GM23338 (cell line): Measurements from ENCODE around the gene ASIC3. TPM values are rescaled to one million over a fixed set of nuclear protein-coding genes. Genes with fewer than 3 reads are reported as not detected.

ENCODE experiments used
- ATAC-seq: fragments of 200-7000 bp; cut with Tn5 transposase; 3 replicates; pipeline ENCODE4 v1.9.1; 2020
- DNase-seq: peaks from one replicate; pipeline ENCODE4 v3.0.0-alpha.2; 2015; ENCODE audit warnings: low spot score
- H2AFZ ChIP-seq: fragments of 200-600 bp; sonication (generic); 2 replicates; pipeline ENCODE4 v1.8.0; 2016; ENCODE audit warnings: antibody characterized with exemption, mild to moderate bottlenecking, moderate library complexity
- H3F3A ChIP-seq: fragments of 200-600 bp; sonication (generic); replicated peaks from 2 replicates; pipeline ENCODE4 v1.8.0; 2017; ENCODE audit warnings: antibody characterized with exemption, mixed run types, low read depth
- H3K27ac ChIP-seq: fragments of 200-600 bp; sonication (generic); 2 replicates; pipeline ENCODE4 v1.6.1; 2016; ENCODE audit warnings: low read depth
- H3K27me3 ChIP-seq: fragments of 200-600 bp; sonication (generic); 2 replicates; pipeline ENCODE4 v1.8.0; 2016; ENCODE audit warnings: mild to moderate bottlenecking, mixed run types, moderate library complexity; ENCODE audit not compliant: insufficient read depth
- H3K36me3 ChIP-seq: fragments of 200-600 bp; sonication (generic); 2 replicates; pipeline ENCODE4 v1.8.0; 2016; ENCODE audit warnings: mild to moderate bottlenecking; ENCODE audit not compliant: insufficient read depth
- H3K4me1 ChIP-seq: fragments of 200-600 bp; sonication (generic); 2 replicates; pipeline ENCODE4 v1.8.0; 2016; ENCODE audit warnings: mild to moderate bottlenecking, moderate library complexity; ENCODE audit not compliant: insufficient read depth
- H3K4me2 ChIP-seq: fragments of 200-600 bp; sonication (generic); 2 replicates; pipeline ENCODE4 v1.7.1; 2017; ENCODE audit warnings: mixed run types
- H3K4me3 ChIP-seq: fragments of 200-600 bp; sonication (generic); 2 replicates; pipeline ENCODE4 v1.6.1; 2016; ENCODE audit warnings: mixed run types
- H3K79me2 ChIP-seq: fragments of 200-600 bp; sonication (generic); replicated peaks from 2 replicates; pipeline ENCODE4 v1.8.0; 2017; ENCODE audit warnings: mild to moderate bottlenecking; ENCODE audit not compliant: insufficient read depth
- H3K9me2 ChIP-seq: fragments of 200-600 bp; sonication (generic); 2 replicates; pipeline ENCODE4 v1.8.0; 2017; ENCODE audit not compliant: insufficient read depth
- H4K20me1 ChIP-seq: fragments of 200-600 bp; sonication (generic); replicated peaks from 2 replicates; pipeline ENCODE4 v1.8.0; 2017; ENCODE audit warnings: mild to moderate bottlenecking; ENCODE audit not compliant: insufficient read depth
- H3K27ac Mint-ChIP-seq: 2 replicates; pipeline ENCODE4 v1.8.0; 2020; ENCODE audit warnings: inconsistent platforms, mild to moderate bottlenecking, moderate library complexity, mixed read lengths
- H3K27me3 Mint-ChIP-seq: 3 replicates; pipeline ENCODE4 v1.8.0; 2022; ENCODE audit warnings: low read depth, mild to moderate bottlenecking, moderate library complexity, mixed read lengths, inconsistent platforms; ENCODE audit not compliant: insufficient read depth, poor library complexity
- H3K36me3 Mint-ChIP-seq: 3 replicates; pipeline ENCODE4 v1.8.0; 2021; ENCODE audit warnings: low read depth, mild to moderate bottlenecking, inconsistent platforms, moderate library complexity, mixed read lengths
- H3K4me1 Mint-ChIP-seq: 3 replicates; pipeline ENCODE4 v1.8.0; 2020; ENCODE audit warnings: mild to moderate bottlenecking, inconsistent platforms, mixed read lengths
- H3K4me3 Mint-ChIP-seq: 3 replicates; pipeline ENCODE4 v1.8.0; 2021; ENCODE audit warnings: moderate library complexity, mild to moderate bottlenecking, inconsistent platforms, mixed read lengths
- H3K9me3 Mint-ChIP-seq: 3 replicates; pipeline ENCODE4 v1.8.0; 2020; ENCODE audit warnings: moderate library complexity, mild to moderate bottlenecking, inconsistent platforms, mixed read lengths
- CREB1 ChIP-seq: fragments of 250-450 bp; sonication (Bioruptor Pico); IDR thresholded peaks from 2 replicates; pipeline ENCODE4 v1.5.0; 2020; ENCODE audit warnings: low read depth, mild to moderate bottlenecking, moderate library complexity
- EZH2 ChIP-seq: fragments of 200-600 bp; sonication (generic); IDR thresholded peaks from one replicate; pipeline ENCODE4 v1.8.0; 2017; ENCODE audit warnings: antibody characterized with exemption, mild to moderate bottlenecking, low read depth; ENCODE audit not compliant: unreplicated experiment
- EZH2phosphoT487 ChIP-seq: fragments of 200-600 bp; sonication (generic); IDR thresholded peaks from one replicate; pipeline ENCODE4 v1.8.1; 2018; ENCODE audit warnings: antibody characterized with exemption; ENCODE audit not compliant: unreplicated experiment
- JUNB ChIP-seq: IDR thresholded peaks from one replicate; pipeline ENCODE4 v1.6.1; 2016; ENCODE audit warnings: antibody characterized with exemption; ENCODE audit not compliant: unreplicated experiment
- NANOG ChIP-seq: IDR thresholded peaks from 2 replicates; pipeline ENCODE4 v1.6.1; 2016; ENCODE audit warnings: antibody characterized with exemption, borderline replicate concordance
- POLR2AphosphoS5 ChIP-seq: IDR thresholded peaks from 2 replicates; pipeline ENCODE4 v1.6.1; 2016; ENCODE audit warnings: antibody characterized with exemption, low read depth
- STAT1 ChIP-seq: IDR thresholded peaks from one replicate; pipeline ENCODE4 v1.6.1; 2016; ENCODE audit warnings: antibody characterized with exemption; ENCODE audit not compliant: unreplicated experiment
- ZNF114 ChIP-seq: fragments of 250-450 bp; sonication (Bioruptor Pico); IDR thresholded peaks from 2 replicates; pipeline ENCODE4 v1.5.0; 2020; ENCODE audit warnings: mild to moderate bottlenecking, moderate library complexity
- ZNF331 ChIP-seq: fragments of 250-450 bp; sonication (Bioruptor Pico); IDR thresholded peaks from 2 replicates; pipeline ENCODE4 v1.5.0; 2020; ENCODE audit warnings: low read depth, mild to moderate bottlenecking, moderate library complexity
- polyA plus RNA-seq: library from polyadenylated mRNA; unstranded; fragments of >200 nt; fragmentation: Nextera tagmentation; extraction: Ambion mirVana; gene quantifications from 2 replicates; pipeline ENCODE4 v1.2.1, GENCODE V29; 2016
- total RNA-seq: library from RNA; depleted of rRNA; stranded (reverse); fragments of >200 nt; shearing (Covaris generic); gene quantifications from 2 replicates; pipeline ENCODE4 v1.2.3, GENCODE V29; 2014
- TF ChIP-seq, protein P1 (sequence below), 2 experiments: fragments of 200-600 bp in 1 of 2; sonication (generic) in 1 of 2; conservative IDR thresholded peaks; 2 replicates each; pipeline versions ENCODE4 v1.5.1 to v1.6.1; 2016 to 2017; ENCODE audit warnings: antibody characterized with exemption in 2 of 2, low read depth in 2 of 2, mild to moderate bottlenecking in 2 of 2, moderate library complexity in 1 of 2
- TF ChIP-seq, protein P2 (sequence below): IDR thresholded peaks from 2 replicates; pipeline ENCODE4 v1.6.1; 2016; ENCODE audit warnings: antibody characterized with exemption
- TF ChIP-seq, protein P3 (sequence below): IDR thresholded peaks from one replicate; pipeline ENCODE4 v1.6.1; 2018; ENCODE audit warnings: antibody characterized with exemption; ENCODE audit not compliant: unreplicated experiment
- TF ChIP-seq, protein P4 (sequence below): fragments of 250-450 bp; sonication (Bioruptor Pico); IDR thresholded peaks from 2 replicates; pipeline ENCODE4 v1.5.0; 2020; ENCODE audit warnings: mild to moderate bottlenecking, moderate library complexity

ASIC3 gene
- total and polyA plus RNA-seq, 2 experiments from 2014 or later, result 0.87 to 0.90 TPM

DNA sequence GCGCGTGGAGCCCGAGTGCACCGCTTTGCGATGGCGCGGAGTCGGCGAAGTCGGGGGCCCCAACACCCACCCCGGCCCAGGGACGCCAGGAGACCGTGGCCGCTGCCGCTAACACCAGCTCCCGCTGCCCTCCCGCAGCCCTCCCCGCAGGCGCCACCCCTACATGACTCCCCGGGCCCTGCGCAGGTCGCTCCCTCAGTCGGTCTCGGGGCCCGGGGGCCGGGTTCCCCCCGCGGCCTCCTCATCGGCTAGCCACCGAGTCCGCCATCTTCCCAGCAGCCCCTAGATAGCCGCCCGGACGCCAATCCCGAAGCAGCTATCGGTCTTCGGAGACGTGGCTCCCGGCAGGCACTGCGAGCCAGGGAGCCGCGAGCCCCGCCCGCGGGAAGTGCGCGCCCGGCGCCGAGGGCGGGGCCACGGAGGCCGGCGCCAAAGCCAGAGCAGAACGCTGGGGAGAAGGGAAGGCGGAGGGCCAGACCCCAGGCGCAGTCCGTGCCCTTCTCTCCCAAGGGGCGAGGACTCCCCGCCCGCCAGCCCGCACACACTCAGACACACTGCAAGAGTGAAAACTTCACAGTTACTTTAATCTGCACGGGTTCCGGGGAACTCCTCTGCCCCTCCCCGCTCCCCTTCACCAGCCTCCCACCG, 32.3 kb downstream of the ASIC3 start, which contains the start of gene FASTK:
Gene FASTK, minus strand, starts transcription at position 288 of the 648 bp plus-strand sequence. Its CDS starts 43 bp downstream, at position 245.
- Mint-ChIP-seq H3K27me3 (peaks cover 27% of the 10 kb centered on the region), H3K9me3 (peaks cover 2% of the 10 kb centered on the region; the same call in 1 of the 3 replicates), H3K4me1 (peaks cover 45% of the 10 kb centered on the region), H3K4me3 (peak within 1 kb of the TSS; percentile 89), H3K27ac (peak within 1 kb of the TSS; percentile 86; the same call in 1 of the 2 replicates), H3K36me3 (peaks cover 13% of the 10 kb centered on the region)
- Histone ChIP-seq H3K4me2 (peak within 1 kb of the TSS; percentile 98), H3K9me2 (no peaks in the 10 kb centered on the region), H3K27ac (no peak within 1 kb of the TSS), H3K79me2 (peaks cover 6% of the 10 kb centered on the region; the same call in 1 of the 2 replicates), H3K27me3 (peaks cover 18% of the 10 kb centered on the region), H3F3A (peaks cover 20% of the 10 kb centered on the region), H3K36me3 (no peaks in the 10 kb centered on the region), H2AFZ (peak within 1 kb of the TSS; percentile 86; the same call in 1 of the 2 replicates), H3K4me1 (peaks cover 39% of the 10 kb centered on the region), H3K4me3 (peak within 1 kb of the TSS; percentile 91), H4K20me1 (peaks cover 12% of the 10 kb centered on the region)
- DNase-seq (peak; percentile 94), ATAC-seq (peak; percentile 55)
- no peak for TF ChIP-seq STAT1
- TF ChIP-seq, protein P1, sequence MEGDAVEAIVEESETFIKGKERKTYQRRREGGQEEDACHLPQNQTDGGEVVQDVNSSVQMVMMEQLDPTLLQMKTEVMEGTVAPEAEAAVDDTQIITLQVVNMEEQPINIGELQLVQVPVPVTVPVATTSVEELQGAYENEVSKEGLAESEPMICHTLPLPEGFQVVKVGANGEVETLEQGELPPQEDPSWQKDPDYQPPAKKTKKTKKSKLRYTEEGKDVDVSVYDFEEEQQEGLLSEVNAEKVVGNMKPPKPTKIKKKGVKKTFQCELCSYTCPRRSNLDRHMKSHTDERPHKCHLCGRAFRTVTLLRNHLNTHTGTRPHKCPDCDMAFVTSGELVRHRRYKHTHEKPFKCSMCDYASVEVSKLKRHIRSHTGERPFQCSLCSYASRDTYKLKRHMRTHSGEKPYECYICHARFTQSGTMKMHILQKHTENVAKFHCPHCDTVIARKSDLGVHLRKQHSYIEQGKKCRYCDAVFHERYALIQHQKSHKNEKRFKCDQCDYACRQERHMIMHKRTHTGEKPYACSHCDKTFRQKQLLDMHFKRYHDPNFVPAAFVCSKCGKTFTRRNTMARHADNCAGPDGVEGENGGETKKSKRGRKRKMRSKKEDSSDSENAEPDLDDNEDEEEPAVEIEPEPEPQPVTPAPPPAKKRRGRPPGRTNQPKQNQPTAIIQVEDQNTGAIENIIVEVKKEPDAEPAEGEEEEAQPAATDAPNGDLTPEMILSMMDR (conservative IDR thresholded peaks at IDR 0.05; ENCODE audit: low read depth in 2 of 2), result no peak
- no peak for TF ChIP-seq ZNF114 (CRISPR knock-in tag)
- TF ChIP-seq, protein P2, sequence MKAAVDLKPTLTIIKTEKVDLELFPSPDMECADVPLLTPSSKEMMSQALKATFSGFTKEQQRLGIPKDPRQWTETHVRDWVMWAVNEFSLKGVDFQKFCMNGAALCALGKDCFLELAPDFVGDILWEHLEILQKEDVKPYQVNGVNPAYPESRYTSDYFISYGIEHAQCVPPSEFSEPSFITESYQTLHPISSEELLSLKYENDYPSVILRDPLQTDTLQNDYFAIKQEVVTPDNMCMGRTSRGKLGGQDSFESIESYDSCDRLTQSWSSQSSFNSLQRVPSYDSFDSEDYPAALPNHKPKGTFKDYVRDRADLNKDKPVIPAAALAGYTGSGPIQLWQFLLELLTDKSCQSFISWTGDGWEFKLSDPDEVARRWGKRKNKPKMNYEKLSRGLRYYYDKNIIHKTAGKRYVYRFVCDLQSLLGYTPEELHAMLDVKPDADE, result 0 out of 2 replicates have a peak, but pooled peaks have one; percentile 16
- TF ChIP-seq, protein P3, sequence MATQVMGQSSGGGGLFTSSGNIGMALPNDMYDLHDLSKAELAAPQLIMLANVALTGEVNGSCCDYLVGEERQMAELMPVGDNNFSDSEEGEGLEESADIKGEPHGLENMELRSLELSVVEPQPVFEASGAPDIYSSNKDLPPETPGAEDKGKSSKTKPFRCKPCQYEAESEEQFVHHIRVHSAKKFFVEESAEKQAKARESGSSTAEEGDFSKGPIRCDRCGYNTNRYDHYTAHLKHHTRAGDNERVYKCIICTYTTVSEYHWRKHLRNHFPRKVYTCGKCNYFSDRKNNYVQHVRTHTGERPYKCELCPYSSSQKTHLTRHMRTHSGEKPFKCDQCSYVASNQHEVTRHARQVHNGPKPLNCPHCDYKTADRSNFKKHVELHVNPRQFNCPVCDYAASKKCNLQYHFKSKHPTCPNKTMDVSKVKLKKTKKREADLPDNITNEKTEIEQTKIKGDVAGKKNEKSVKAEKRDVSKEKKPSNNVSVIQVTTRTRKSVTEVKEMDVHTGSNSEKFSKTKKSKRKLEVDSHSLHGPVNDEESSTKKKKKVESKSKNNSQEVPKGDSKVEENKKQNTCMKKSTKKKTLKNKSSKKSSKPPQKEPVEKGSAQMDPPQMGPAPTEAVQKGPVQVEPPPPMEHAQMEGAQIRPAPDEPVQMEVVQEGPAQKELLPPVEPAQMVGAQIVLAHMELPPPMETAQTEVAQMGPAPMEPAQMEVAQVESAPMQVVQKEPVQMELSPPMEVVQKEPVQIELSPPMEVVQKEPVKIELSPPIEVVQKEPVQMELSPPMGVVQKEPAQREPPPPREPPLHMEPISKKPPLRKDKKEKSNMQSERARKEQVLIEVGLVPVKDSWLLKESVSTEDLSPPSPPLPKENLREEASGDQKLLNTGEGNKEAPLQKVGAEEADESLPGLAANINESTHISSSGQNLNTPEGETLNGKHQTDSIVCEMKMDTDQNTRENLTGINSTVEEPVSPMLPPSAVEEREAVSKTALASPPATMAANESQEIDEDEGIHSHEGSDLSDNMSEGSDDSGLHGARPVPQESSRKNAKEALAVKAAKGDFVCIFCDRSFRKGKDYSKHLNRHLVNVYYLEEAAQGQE, result no peak
- no peak for TF ChIP-seq EZH2
- peak; percentile 79 for TF ChIP-seq POLR2AphosphoS5
- peak; percentile 66; the same call in 1 of the 2 replicates for TF ChIP-seq CREB1
- no peak for TF ChIP-seq JUNB
- TF ChIP-seq ZNF331 (CRISPR knock-in tag), result no peak
- TF ChIP-seq EZH2phosphoT487, result no peak
- TF ChIP-seq, protein P4, sequence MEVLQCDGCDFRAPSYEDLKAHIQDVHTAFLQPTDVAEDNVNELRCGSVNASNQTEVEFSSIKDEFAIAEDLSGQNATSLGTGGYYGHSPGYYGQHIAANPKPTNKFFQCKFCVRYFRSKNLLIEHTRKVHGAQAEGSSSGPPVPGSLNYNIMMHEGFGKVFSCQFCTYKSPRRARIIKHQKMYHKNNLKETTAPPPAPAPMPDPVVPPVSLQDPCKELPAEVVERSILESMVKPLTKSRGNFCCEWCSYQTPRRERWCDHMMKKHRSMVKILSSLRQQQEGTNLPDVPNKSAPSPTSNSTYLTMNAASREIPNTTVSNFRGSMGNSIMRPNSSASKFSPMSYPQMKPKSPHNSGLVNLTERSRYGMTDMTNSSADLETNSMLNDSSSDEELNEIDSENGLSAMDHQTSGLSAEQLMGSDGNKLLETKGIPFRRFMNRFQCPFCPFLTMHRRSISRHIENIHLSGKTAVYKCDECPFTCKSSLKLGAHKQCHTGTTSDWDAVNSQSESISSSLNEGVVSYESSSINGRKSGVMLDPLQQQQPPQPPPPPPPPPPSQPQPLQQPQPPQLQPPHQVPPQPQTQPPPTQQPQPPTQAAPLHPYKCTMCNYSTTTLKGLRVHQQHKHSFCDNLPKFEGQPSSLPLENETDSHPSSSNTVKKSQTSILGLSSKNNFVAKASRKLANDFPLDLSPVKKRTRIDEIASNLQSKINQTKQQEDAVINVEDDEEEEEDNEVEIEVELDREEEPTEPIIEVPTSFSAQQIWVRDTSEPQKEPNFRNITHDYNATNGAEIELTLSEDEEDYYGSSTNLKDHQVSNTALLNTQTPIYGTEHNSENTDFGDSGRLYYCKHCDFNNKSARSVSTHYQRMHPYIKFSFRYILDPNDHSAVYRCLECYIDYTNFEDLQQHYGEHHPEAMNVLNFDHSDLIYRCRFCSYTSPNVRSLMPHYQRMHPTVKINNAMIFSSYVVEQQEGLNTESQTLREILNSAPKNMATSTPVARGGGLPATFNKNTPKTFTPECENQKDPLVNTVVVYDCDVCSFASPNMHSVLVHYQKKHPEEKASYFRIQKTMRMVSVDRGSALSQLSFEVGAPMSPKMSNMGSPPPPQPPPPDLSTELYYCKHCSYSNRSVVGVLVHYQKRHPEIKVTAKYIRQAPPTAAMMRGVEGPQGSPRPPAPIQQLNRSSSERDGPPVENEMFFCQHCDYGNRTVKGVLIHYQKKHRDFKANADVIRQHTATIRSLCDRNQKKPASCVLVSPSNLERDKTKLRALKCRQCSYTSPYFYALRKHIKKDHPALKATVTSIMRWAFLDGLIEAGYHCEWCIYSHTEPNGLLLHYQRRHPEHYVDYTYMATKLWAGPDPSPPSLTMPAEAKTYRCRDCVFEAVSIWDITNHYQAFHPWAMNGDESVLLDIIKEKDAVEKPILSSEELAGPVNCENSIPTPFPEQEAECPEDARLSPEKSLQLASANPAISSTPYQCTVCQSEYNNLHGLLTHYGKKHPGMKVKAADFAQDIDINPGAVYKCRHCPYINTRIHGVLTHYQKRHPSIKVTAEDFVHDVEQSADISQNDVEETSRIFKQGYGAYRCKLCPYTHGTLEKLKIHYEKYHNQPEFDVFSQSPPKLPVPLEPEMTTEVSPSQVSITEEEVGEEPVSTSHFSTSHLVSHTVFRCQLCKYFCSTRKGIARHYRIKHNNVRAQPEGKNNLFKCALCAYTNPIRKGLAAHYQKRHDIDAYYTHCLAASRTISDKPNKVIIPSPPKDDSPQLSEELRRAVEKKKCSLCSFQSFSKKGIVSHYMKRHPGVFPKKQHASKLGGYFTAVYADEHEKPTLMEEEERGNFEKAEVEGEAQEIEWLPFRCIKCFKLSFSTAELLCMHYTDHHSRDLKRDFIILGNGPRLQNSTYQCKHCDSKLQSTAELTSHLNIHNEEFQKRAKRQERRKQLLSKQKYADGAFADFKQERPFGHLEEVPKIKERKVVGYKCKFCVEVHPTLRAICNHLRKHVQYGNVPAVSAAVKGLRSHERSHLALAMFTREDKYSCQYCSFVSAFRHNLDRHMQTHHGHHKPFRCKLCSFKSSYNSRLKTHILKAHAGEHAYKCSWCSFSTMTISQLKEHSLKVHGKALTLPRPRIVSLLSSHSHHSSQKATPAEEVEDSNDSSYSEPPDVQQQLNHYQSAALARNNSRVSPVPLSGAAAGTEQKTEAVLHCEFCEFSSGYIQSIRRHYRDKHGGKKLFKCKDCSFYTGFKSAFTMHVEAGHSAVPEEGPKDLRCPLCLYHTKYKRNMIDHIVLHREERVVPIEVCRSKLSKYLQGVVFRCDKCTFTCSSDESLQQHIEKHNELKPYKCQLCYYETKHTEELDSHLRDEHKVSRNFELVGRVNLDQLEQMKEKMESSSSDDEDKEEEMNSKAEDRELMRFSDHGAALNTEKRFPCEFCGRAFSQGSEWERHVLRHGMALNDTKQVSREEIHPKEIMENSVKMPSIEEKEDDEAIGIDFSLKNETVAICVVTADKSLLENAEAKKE (CRISPR knock-in tag), result no peak
- no peak for TF ChIP-seq NANOG
